ENCODE data around the gene TMEM273. TPM values are rescaled to one million over a fixed set of nuclear protein-coding genes. Genes with fewer than 3 reads are reported as not detected.

TMEM273 gene
- total RNA-seq, 1 donor = not detected

DNA sequence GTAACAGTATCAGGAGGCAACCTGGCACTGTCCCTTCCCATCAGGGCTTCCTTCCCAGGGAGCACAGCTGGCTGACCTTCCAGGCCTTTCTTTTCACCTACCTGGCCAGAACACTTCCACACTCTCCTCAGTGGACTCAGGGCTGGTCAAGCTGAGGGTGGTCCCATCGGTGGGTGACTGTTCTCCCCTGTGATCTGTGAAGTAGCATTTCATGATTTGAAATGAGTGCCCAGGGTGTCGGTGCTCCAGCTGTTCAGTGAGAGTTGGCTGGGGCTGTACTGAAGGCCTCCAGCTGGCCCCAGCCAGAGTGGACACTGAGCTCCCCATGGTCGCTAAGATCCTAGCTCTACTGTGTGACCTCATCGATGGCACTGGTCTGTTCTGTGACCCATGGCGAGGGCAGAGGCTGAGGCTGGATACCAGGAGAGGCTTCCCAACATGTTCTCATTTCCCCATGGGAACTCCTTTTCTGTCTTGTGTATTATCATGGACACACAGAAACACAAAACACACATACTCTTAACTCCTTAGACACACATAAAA, 54.4 kb downstream of the TMEM273 start, which contains the start of gene FAM170B:
Gene FAM170B (minus strand): TSS at position 316 of the 543 bp plus-strand sequence. CDS start 103 bp downstream, at position 213.
- H3K36me3 ChIP-seq (ENCODE audit: insufficient read depth, low read length) = no peaks in the 10 kb centered on the region
- peaks cover 13% of the 10 kb centered on the region for H3K27me3 ChIP-seq (ENCODE audit: insufficient read depth, low read length)
- H3K79me2 ChIP-seq (ENCODE audit: insufficient read depth, low read length) = no peaks in the 10 kb centered on the region
- H3K4me1 ChIP-seq (ENCODE audit: insufficient read depth, low read length) = peaks cover 12% of the 10 kb centered on the region
- no peak within 1 kb of the TSS for H3K27ac ChIP-seq (ENCODE audit: low read depth, low read length)
- H3K9me3 ChIP-seq (ENCODE audit: low read depth, low read length) = no peaks in the 10 kb centered on the region
- no peak within 1 kb of the TSS for H3K4me2 ChIP-seq (ENCODE audit: insufficient read depth, low read length)
- TF ChIP-seq, protein P1, sequence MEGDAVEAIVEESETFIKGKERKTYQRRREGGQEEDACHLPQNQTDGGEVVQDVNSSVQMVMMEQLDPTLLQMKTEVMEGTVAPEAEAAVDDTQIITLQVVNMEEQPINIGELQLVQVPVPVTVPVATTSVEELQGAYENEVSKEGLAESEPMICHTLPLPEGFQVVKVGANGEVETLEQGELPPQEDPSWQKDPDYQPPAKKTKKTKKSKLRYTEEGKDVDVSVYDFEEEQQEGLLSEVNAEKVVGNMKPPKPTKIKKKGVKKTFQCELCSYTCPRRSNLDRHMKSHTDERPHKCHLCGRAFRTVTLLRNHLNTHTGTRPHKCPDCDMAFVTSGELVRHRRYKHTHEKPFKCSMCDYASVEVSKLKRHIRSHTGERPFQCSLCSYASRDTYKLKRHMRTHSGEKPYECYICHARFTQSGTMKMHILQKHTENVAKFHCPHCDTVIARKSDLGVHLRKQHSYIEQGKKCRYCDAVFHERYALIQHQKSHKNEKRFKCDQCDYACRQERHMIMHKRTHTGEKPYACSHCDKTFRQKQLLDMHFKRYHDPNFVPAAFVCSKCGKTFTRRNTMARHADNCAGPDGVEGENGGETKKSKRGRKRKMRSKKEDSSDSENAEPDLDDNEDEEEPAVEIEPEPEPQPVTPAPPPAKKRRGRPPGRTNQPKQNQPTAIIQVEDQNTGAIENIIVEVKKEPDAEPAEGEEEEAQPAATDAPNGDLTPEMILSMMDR (IDR thresholded peaks at IDR 0.05; ENCODE audit: extremely low read depth, low read depth, low read length) = no peak
- DNase-seq (ENCODE audit: insufficient read length, low spot score, missing footprints) = no peak
- no peaks in the 10 kb centered on the region for H4K20me1 ChIP-seq (ENCODE audit: insufficient read depth, low read length)
- no peak within 1 kb of the TSS for H2AFZ ChIP-seq (ENCODE audit: low read length)
- H3K4me3 ChIP-seq (ENCODE audit: insufficient read depth, low read length) = no peak within 1 kb of the TSS

DNA sequence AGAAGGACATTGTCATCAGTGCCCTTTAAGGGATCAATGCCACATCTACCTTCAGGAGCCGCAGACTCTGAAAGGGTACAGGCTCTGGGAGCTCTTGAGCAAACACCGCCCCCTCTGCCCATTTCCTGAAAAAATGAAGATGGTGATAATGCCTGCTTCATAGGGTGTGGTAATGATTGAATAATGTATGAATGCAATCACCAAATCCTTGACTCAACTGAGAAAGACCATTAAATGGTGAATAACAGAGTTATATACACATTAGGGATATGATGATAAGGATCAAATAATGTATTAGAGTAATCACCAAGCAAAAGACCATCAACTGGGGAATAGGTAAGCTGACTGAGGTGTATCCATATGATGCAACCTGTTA, 55.8 kb downstream of the TMEM273 start:
- Histone ChIP-seq H3K27ac (ENCODE audit: low read depth, low read length) (no peak overlapping the region), H3K79me2 (ENCODE audit: insufficient read depth, low read length) (no peaks in the 10 kb centered on the region), H2AFZ (ENCODE audit: low read length) (no peak overlapping the region), H3K9me3 (ENCODE audit: low read depth, low read length) (no peaks in the 10 kb centered on the region), H3K27me3 (ENCODE audit: insufficient read depth, low read length) (peaks cover 18% of the 10 kb centered on the region), H3K36me3 (ENCODE audit: insufficient read depth, low read length) (no peaks in the 10 kb centered on the region), H3K4me1 (ENCODE audit: insufficient read depth, low read length) (peaks cover 3% of the 10 kb centered on the region), H3K4me2 (ENCODE audit: insufficient read depth, low read length) (no peak overlapping the region), H4K20me1 (ENCODE audit: insufficient read depth, low read length) (no peaks in the 10 kb centered on the region), H3K4me3 (ENCODE audit: insufficient read depth, low read length) (no peak overlapping the region)
- TF ChIP-seq, protein P1 (IDR thresholded peaks at IDR 0.05; ENCODE audit: extremely low read depth, low read depth, low read length) = no peak
- peak; percentile 54 for DNase-seq (ENCODE audit: insufficient read length, low spot score, missing footprints)

DNA sequence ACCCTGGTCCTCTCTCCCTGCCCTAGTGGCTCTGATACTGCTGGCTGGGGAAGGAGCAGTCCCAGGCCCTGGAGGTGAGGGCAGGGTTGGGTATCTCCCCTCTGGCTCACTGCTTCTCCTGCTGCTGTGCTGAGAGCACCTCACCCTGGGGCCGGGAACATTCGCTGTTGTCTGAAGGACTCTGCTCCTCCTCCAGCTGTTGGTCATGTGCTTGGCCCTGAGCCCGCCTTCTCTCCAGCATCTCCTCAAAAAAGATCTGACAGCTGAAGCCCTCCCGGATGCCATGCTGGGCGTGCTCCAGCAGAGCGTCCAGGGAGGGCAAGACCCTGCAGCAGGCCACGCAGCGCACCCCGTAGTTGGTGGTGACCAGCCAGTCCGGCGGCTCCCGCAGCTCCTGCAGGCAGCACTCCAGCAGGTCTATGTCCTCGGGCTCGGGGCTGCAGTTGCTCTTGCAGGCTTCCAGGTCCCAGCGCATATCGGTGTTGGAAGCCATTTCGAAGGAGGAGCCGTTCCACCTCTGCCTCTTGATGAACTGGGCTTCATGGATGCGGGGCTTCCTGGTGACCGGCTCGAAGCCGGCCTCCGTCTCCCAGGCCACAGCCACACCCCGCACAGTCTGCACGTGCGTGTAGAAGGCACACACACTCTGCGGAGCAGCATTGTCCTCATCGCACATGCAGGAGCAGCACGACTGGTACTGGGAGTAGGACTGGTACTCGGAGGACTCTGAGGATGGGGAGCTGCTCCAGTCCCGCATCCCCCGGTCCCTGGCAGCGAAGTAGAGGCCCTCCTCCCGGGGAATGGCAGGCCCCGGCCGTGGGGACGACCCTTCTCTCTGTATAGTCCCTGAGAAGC, 56.5 kb downstream of the TMEM273 start:
- Histone ChIP-seq H3K36me3 (ENCODE audit: insufficient read depth, low read length) (no peaks in the 10 kb centered on the region), H3K79me2 (ENCODE audit: insufficient read depth, low read length) (no peaks in the 10 kb centered on the region), H2AFZ (ENCODE audit: low read length) (no peak overlapping the region), H3K4me3 (ENCODE audit: insufficient read depth, low read length) (no peak overlapping the region), H3K9me3 (ENCODE audit: low read depth, low read length) (no peaks in the 10 kb centered on the region), H3K27ac (ENCODE audit: low read depth, low read length) (no peak overlapping the region), H4K20me1 (ENCODE audit: insufficient read depth, low read length) (no peaks in the 10 kb centered on the region), H3K27me3 (ENCODE audit: insufficient read depth, low read length) (peaks cover 18% of the 10 kb centered on the region), H3K4me1 (ENCODE audit: insufficient read depth, low read length) (peaks cover 3% of the 10 kb centered on the region), H3K4me2 (ENCODE audit: insufficient read depth, low read length) (no peak overlapping the region)
- no peak for DNase-seq (ENCODE audit: insufficient read length, low spot score, missing footprints)
- TF ChIP-seq, protein P1 (IDR thresholded peaks at IDR 0.05; ENCODE audit: extremely low read depth, low read depth, low read length) = no peak

DNA sequence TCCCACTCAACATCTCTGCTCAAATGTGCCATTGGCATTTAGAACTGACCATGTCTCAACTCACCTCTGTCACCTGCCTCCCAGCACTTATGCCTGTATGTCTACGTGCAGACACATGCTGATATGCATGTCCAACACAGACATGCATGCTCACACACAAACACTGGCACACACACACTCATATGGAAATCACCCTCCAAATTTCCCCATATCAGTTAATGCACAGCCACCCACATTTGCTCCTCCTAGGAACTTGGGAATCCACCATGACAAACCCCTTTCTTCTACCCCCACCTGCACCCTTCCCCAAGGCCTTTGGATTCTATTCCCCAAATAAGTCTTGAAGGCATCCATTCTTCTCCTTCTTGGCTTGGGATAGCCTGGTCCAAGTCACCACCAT, 58.8 kb downstream of the TMEM273 start:
- Histone ChIP-seq H3K79me2 (ENCODE audit: insufficient read depth, low read length) (no peaks in the 10 kb centered on the region), H2AFZ (ENCODE audit: low read length) (no peak overlapping the region), H4K20me1 (ENCODE audit: insufficient read depth, low read length) (no peaks in the 10 kb centered on the region), H3K27ac (ENCODE audit: low read depth, low read length) (no peak overlapping the region), H3K4me1 (ENCODE audit: insufficient read depth, low read length) (no peaks in the 10 kb centered on the region), H3K4me3 (ENCODE audit: insufficient read depth, low read length) (no peak overlapping the region), H3K9me3 (ENCODE audit: low read depth, low read length) (no peaks in the 10 kb centered on the region), H3K4me2 (ENCODE audit: insufficient read depth, low read length) (no peak overlapping the region), H3K27me3 (ENCODE audit: insufficient read depth, low read length) (peaks cover 18% of the 10 kb centered on the region), H3K36me3 (ENCODE audit: insufficient read depth, low read length) (no peaks in the 10 kb centered on the region)
- TF ChIP-seq, protein P1 (IDR thresholded peaks at IDR 0.05; ENCODE audit: extremely low read depth, low read depth, low read length) = no peak
- DNase-seq (ENCODE audit: insufficient read length, low spot score, missing footprints) = no peak
